ENCODE data around the gene NAP1L4.

The NAP1L4 gene

DNA sequence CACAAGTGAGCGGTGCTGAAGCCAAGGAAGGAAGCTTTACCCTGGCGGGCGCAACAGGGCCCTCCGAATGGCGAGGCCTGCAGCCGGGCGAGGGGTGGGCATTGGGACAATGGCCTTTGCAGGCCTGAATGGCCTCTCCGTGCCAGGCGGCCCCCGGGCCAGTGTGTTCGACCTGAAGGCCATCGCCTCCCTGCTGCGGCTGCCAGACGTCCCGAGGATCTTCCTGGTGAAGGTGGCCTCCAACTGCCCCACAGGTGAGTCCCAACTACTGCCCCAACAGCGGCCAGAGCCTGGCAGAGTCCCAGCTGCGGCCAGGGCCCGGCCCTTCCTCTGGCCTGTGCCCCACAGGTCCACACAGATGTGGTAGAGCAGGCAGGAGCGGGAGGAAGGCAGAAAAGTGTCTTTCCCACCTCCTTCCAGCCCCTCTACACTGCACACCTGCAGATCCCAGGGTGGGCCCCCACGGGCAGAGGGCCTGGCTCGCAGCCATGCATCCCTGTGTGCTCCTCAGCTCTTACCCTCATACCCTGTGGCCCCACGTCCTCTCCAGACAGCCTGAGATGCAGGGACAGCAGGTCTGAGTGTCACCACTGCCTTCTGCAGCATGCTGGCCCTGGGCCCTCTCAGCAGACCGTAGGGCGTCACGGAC is 74.2 kb downstream of the NAP1L4 start:
- H3K4me3 ChIP-seq (ENCODE audit: low read depth, low read length): no peak overlapping the region
- TF ChIP-seq, protein P1, sequence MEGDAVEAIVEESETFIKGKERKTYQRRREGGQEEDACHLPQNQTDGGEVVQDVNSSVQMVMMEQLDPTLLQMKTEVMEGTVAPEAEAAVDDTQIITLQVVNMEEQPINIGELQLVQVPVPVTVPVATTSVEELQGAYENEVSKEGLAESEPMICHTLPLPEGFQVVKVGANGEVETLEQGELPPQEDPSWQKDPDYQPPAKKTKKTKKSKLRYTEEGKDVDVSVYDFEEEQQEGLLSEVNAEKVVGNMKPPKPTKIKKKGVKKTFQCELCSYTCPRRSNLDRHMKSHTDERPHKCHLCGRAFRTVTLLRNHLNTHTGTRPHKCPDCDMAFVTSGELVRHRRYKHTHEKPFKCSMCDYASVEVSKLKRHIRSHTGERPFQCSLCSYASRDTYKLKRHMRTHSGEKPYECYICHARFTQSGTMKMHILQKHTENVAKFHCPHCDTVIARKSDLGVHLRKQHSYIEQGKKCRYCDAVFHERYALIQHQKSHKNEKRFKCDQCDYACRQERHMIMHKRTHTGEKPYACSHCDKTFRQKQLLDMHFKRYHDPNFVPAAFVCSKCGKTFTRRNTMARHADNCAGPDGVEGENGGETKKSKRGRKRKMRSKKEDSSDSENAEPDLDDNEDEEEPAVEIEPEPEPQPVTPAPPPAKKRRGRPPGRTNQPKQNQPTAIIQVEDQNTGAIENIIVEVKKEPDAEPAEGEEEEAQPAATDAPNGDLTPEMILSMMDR (IDR thresholded peaks at IDR 0.05; ENCODE audit: insufficient read depth, low read depth, low read length, missing control alignments): no peak
- no peak for DNase-seq (ENCODE audit: low read depth)

DNA sequence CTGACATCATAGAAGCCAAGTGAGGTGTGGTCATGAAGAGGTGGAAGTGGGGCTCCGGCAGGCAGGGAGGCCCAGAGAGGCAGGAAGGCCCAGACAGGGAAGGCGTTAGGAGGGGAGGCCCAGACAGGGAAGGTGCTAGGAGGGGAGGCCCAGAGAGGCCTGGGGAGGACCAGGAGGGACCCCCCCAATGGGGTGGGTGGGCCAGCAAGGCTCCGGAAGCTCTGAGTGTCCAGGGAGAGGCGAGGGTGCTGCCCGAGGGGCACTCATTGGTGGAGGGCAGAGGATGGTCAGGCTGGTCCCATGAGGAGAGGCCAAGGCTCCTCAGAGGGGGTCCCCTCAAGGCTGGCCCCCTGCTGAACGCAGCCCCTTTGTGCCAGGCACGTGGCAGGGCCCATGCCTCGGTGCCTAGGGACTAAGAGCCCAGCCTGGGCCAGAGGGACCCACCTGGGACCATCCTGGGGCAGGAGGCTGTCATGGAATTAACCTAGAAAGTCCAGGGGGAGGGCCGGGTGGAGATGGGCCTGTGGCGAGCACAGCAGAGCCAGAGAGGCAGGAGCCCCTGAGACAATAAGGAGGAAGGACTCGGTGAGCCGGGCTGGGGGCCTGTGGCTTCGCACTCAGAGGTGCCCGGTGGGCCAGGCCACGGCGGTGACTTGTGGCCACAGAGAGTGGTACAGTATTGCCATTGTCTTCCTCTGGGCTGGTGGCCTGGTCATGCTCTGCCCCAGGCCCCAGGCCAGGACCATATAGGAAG is 75.1 kb downstream of the NAP1L4 start:
- DNase-seq (ENCODE audit: low read depth): no peak
- TF ChIP-seq, protein P1 (IDR thresholded peaks at IDR 0.05; ENCODE audit: insufficient read depth, low read depth, low read length, missing control alignments): no peak
- H3K4me3 ChIP-seq (ENCODE audit: low read depth, low read length): no peak overlapping the region

DNA sequence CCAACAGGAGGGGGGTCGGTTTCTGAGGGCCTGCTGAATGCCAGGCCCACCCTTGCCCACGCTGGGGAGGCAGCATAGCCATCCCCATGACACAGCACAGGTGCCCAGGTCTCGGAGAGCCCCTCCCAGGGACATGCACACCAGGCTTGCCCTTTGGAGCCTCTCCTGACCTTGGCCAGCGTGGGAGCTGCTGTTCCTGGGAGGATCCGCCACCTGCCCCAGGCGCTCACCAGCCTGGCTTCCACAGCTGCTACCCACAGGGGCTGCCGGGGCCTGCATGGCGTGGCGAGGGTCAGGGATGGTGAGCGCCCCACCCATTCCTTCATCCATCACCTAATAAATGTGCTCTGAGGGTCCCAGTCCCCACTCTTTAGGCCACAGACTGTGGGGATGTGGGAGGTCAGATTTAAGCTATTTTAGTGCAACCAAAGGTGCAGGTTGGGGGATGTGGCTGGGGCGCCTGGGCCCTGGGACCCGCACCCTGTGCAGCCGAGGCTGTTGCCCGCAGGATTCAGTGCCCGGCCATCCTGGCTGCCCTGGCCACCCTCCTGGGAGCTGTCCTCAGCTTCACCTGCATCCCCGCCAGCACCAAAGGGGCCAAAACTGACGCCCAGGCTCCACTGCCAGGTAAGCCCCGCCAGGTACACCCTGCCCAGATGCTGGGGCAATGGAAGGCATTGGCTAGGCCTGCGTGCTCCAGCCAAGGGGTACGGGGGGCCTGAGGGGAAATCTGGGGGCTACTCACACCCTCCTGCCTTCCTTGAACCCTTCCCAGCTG is 75.8 kb downstream of the NAP1L4 start:
- H3K4me3 ChIP-seq (ENCODE audit: low read depth, low read length): no peak overlapping the region
- DNase-seq (ENCODE audit: low read depth): no peak
- TF ChIP-seq, protein P1 (IDR thresholded peaks at IDR 0.05; ENCODE audit: insufficient read depth, low read depth, low read length, missing control alignments): no peak

DNA sequence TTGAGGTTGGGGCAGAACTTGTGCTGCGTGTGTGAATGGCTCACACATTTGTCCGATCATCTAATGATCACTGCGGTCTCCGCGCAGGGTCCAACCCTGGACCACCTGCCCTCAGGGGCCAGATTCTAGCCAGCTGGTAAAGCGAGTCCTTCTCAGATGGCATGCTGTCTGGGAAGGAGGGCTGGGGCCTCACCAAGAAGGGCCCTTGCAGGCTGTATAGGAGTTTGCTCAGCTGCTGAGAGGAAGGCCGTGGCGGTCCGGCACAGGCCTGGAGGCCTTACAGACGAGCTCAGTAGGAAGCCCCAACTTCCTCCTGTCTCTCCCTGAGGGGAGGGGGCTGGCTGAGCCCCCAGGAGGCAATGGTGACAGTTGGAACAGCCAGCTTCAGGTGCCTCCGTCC is 76.7 kb downstream of the NAP1L4 start:
- TF ChIP-seq, protein P1 (IDR thresholded peaks at IDR 0.05; ENCODE audit: insufficient read depth, low read depth, low read length, missing control alignments): no peak
- no peak for DNase-seq (ENCODE audit: low read depth)
- H3K4me3 ChIP-seq (ENCODE audit: low read depth, low read length): no peak overlapping the region

DNA sequence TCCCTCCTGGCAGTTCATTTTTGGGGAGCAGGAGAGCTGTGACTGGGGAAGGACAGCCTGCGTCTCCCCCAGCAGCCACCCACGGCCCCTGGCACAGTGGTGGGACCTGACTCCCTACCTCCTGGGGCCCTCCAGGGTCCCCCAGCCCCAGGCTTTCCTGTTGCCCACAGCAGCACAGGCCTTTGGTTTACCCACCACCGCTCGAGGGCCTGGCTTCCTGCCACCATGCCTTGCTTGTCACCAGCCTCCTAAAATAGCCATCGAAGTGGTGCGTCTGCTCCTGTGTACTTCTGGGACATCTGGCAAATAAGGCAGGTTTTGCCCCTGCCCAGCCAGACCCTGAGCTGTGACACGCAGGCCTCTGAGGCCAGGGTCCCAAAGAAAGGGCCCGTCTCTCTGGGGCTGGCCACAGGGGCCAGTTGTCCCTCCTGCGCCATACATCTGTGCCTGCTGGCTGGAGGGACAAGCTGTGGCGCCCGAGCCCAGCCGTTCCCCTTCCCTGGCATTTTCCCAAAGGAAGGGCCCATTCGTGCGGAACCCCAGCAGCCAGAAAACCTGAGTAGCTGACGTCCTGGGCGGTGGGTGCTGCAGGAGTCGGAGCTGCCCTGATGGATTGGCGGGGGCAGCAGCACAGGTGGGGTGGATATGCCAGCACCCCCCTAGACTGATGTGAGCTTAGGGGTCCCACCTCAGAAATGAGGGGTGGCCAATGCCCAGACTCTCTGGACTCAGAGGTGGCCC is 77.5 kb downstream of the NAP1L4 start:
- DNase-seq (ENCODE audit: low read depth): no peak
- H3K4me3 ChIP-seq (ENCODE audit: low read depth, low read length): no peak overlapping the region
- TF ChIP-seq, protein P1 (IDR thresholded peaks at IDR 0.05; ENCODE audit: insufficient read depth, low read depth, low read length, missing control alignments): no peak

DNA sequence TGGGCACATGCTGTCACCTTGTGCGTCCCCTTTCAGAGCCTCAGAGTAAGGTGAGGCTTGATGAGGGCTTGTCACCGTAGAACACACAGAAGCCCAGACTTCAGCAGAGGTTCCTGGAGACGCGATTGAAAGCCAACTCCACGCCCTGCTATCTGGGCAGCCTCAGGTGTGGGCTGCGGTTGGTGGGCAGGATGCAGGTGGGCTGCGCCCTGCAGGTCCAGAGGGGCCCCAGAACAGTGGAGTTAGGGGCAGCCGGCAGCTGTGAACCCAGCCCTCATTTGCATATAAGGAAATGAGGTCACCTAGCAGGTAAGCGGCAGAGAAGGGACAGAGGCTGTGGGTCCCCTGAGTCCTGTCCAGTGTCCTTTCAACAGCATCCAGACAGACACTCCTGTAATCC is 78.4 kb downstream of the NAP1L4 start:
- no peak for DNase-seq (ENCODE audit: low read depth)
- TF ChIP-seq, protein P1 (IDR thresholded peaks at IDR 0.05; ENCODE audit: insufficient read depth, low read depth, low read length, missing control alignments): no peak
- H3K4me3 ChIP-seq (ENCODE audit: low read depth, low read length): no peak overlapping the region
